NCI-H2107 treated with DMSO at 0.1 percent for 48 hours (cell line): ENCODE data around the gene UBE2V1.
A peak's percentile ranks its signal among the peaks of the same experiment; 100 is the strongest.

Experiments
- DNase-seq: peaks from one replicate; lab custom pipeline; 2025; ENCODE audit not compliant: unreplicated experiment; lab: John Stamatoyannopoulos, UW

UBE2V1 gene

GRCh38 chr20:50049442-50050026 lies 63.4 kb downstream of the UBE2V1 start:
- DNase-seq, result no peak

GRCh38 chr20:50048420-50049166 lies 64.4 kb downstream of the UBE2V1 start:
- DNase-seq, result no peak

GRCh38 chr20:50044353-50044960 lies 68.5 kb downstream of the UBE2V1 start:
- DNase-seq, result no peak

GRCh38 chr20:50043573-50044352 lies 69.2 kb downstream of the UBE2V1 start:
- DNase-seq, result no peak

- DNase-seq, result no peak
Observed at GRCh38 chr20:50042370-50043313, 70.3 kb downstream of the UBE2V1 start.

GRCh38 chr20:50041246-50041873 lies 71.6 kb downstream of the UBE2V1 start:
- DNase-seq, result peak; percentile 18

- no peak for DNase-seq
Observed at GRCh38 chr20:50040432-50041245, 72.3 kb downstream of the UBE2V1 start.

GRCh38 chr20:50039706-50040431 lies 73.1 kb downstream of the UBE2V1 start:
- no peak for DNase-seq

GRCh38 chr20:50038574-50038991 lies 74.4 kb downstream of the UBE2V1 start:
- DNase-seq, result peak; percentile 64

- no peak for DNase-seq
Observed at GRCh38 chr20:50038169-50038568, 74.8 kb downstream of the UBE2V1 start.

- DNase-seq, result no peak
Observed at GRCh38 chr20:50037575-50037974, 75.4 kb downstream of the UBE2V1 start.

- DNase-seq, result peak; percentile 20
Observed at GRCh38 chr20:50037123-50037522, 75.8 kb downstream of the UBE2V1 start.

GRCh38 chr20:50036703-50037102 lies 76.2 kb downstream of the UBE2V1 start:
- no peak for DNase-seq

GRCh38 chr20:50034567-50035180 lies 78.3 kb downstream of the UBE2V1 start:
- DNase-seq, result no peak

- no peak for DNase-seq
Observed at GRCh38 chr20:50032955-50033666, 79.8 kb downstream of the UBE2V1 start.
